Vagina (tissue), 2 donors: Measurements from ENCODE around the gene AQP10. TPM values are rescaled to one million over a fixed set of nuclear protein-coding genes. Genes with fewer than 3 reads are reported as not detected.

Experiments
- DNase-seq, 2 donors: peaks; one replicate each; pipeline ENCODE4 v3.0.0-alpha.2; 2017; ENCODE audit errors: extremely low spot score in 2 of 2
- H3K27ac ChIP-seq: fragments of 200-600 bp; sonication (generic); one replicate; pipeline ENCODE4 v1.5.1; 2019
- H3K27me3 ChIP-seq: fragments of 200-600 bp; sonication (generic); one replicate; pipeline ENCODE4 v1.5.1; 2019
- H3K36me3 ChIP-seq, 2 donors: fragments of 200-600 bp; sonication (generic); one replicate each; pipeline ENCODE4 v1.5.1; 2017 to 2019
- H3K4me1 ChIP-seq: fragments of 200-600 bp; sonication (generic); one replicate; pipeline ENCODE4 v1.5.1; 2019
- H3K4me3 ChIP-seq, 2 donors: fragments of 200-600 bp; sonication (generic); 1 replicate in 1 of 2; 2 replicates in 1 of 2; pipeline ENCODE4 v1.5.1; 2016 to 2019
- H3K9me3 ChIP-seq: fragments of 200-600 bp; sonication (generic); one replicate; pipeline ENCODE4 v1.5.1; 2019
- POLR2A ChIP-seq, 2 donors: fragments of 450-650 bp; IDR thresholded peaks; one replicate each; pipeline ENCODE4 v1.6.1; 2017; ENCODE audit warnings: antibody characterized with exemption in 2 of 2, mild to moderate bottlenecking in 2 of 2, moderate library complexity in 2 of 2
- POLR2AphosphoS5 ChIP-seq, 2 donors: sonication (generic); formaldehyde crosslinking; IDR thresholded peaks; one replicate each; pipeline ENCODE4 v1.9.0; 2017; ENCODE audit warnings: antibody characterized with exemption in 2 of 2, mild to moderate bottlenecking in 2 of 2, low read depth in 1 of 2; ENCODE audit not compliant: insufficient read depth in 1 of 2
- intact Hi-C: fragments of 100-400 bp; cut with DNase I; formaldehyde crosslinking; loops from one replicate; pipeline ENCODE4 v1.15.1; 2023
- total RNA-seq: library from RNA; depleted of rRNA; stranded (reverse); fragments of >200 nt; gene quantifications from one replicate; pipeline ENCODE4 v1.2.3, GENCODE V29; 2016
- TF ChIP-seq, protein P1 (sequence below), 3 experiments: fragments of 450-650 bp in 2 of 3; fragments of 200-600 bp in 1 of 3; sonication (generic) in 1 of 3; IDR thresholded peaks; one replicate each; pipeline ENCODE4 v1.5.1; 2017 to 2019; ENCODE audit warnings: antibody characterized with exemption in 3 of 3, mild to moderate bottlenecking in 2 of 3, moderate library complexity in 2 of 3

Gene AQP10
- total RNA-seq, 1 donor from 2014 or later = not detected

DNA sequence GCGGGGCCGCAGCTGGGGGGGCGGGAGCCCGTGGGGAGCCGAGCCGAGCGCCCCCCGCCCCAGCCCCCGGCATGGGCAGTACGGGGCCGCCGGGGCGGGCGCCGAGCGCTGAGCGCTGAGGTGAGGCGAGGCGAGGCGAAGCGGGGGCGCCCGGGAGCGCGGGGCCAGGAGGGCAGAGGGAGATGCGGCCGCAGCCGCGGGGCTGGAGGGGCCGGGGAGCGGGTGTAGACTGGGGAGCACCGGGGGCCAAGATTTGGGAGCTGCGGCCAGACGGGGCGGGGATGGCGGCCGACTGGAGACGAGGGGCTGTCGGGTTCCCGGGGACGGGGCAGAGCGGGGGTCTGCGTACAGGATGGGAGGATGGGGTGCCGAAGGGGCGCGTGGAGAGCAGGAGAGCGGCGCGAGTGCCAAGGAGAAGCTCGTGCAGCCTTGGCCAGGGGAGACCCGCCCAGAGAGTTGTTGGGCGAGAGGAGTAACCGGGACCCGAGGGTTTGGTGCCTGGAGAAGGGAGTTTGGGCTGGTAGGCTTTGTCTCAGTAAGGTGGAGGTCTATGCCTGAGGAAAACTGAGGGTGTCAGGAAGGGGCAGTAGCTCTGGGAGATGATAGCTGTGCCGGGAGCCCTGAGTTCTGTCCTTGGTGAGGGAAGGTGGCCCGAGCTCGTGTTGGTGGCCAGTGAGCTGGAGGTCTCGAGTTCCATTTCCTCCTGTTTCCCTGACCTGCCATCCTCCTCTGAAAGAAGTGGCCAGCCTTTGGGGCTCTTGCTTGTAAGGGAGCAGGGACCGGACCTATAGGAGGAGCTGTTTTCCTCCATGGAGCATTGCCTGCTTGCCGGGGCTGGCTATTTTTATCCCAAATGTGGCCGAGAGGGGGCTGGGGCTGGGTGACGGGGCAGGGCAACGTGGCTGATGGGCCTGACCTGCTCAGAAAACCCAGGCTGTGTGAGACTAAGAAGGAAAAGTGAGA lies 5.0 kb downstream of the AQP10 start:
- no peak for DNase-seq
- H3K9me3 ChIP-seq = no peaks in the 10 kb centered on the region
- H3K4me3 ChIP-seq = peak overlapping the region; percentile 64 to 81
- peaks cover 0 to 4% of the 10 kb centered on the region in 2 donors for H3K36me3 ChIP-seq
- intact Hi-C loops = loop anchor here (5.0 kb wide), 2 partner anchors 81 to 676 kb away; partner anchors contain the start of genes IL6R and ZBTB7B
- no peaks in the 10 kb centered on the region for H3K27me3 ChIP-seq
- TF ChIP-seq POLR2AphosphoS5 (IDR thresholded peaks at IDR 0.05; ENCODE audit: insufficient read depth in 1 of 2, low read depth in 1 of 2) = peak in 1 of 2 donors; percentile 60
- peak in 1 of 2 donors; percentile 72 for TF ChIP-seq POLR2A (IDR thresholded peaks at IDR 0.05)
- TF ChIP-seq, protein P1, sequence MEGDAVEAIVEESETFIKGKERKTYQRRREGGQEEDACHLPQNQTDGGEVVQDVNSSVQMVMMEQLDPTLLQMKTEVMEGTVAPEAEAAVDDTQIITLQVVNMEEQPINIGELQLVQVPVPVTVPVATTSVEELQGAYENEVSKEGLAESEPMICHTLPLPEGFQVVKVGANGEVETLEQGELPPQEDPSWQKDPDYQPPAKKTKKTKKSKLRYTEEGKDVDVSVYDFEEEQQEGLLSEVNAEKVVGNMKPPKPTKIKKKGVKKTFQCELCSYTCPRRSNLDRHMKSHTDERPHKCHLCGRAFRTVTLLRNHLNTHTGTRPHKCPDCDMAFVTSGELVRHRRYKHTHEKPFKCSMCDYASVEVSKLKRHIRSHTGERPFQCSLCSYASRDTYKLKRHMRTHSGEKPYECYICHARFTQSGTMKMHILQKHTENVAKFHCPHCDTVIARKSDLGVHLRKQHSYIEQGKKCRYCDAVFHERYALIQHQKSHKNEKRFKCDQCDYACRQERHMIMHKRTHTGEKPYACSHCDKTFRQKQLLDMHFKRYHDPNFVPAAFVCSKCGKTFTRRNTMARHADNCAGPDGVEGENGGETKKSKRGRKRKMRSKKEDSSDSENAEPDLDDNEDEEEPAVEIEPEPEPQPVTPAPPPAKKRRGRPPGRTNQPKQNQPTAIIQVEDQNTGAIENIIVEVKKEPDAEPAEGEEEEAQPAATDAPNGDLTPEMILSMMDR (IDR thresholded peaks at IDR 0.05) = peak; percentile 4 to 51 (median 41)
- peak overlapping the region; percentile 98 for H3K27ac ChIP-seq
- peaks cover 45% of the 10 kb centered on the region for H3K4me1 ChIP-seq

DNA sequence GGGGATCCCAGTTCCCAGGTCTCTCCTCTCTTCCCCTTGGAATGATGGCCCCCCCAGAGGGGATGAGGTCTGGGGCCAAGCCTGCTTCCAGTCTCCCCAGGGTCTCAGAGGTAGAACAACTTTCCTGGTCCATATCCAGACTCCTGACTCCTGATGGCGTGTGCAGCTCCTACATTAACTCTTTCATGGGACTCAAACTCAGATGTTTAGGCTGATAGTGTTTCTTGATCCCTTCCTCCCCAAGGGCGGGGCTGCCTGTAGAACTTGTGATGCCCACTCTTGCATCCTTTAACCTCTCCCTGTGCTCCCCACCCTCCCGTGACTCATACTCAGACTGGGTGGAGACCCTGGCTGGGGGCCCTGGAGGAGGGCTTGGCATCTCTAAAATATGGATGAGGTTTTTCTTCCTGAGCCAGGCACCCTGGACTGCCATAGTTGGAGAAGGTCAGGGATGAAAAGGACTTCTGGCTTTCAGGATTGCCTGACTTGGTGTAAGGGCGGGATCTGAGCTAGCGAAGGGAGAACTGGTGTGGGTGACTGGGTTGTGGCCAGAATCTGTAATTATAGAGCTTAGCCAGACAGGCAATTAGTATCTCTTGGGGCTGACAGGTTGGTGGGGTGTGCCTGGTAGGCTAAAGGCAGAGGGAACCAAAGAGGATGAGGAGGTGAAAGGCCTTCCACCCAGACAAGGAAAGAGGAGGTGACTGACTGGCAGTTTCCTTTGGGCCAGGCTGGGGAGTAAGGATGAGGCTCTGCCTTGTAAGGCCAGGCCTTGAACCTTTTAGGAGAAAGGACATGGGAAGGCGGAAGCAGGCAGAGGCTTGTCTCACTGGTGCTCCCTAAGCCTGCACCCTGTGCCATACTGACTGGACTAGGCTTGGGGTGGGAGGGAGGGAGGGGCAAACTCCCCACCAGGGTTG lies 5.9 kb downstream of the AQP10 start:
- intact Hi-C loops = loop anchor here (5.0 kb wide), 2 partner anchors 80 to 675 kb away; partner anchors contain the start of genes IL6R and ZBTB7B
- Histone ChIP-seq H3K9me3 (no peaks in the 10 kb centered on the region), H3K4me1 (peaks cover 45% of the 10 kb centered on the region), H3K36me3 (peaks cover 0 to 14% of the 10 kb centered on the region in 2 donors), H3K4me3 (peak overlapping the region; percentile 64 to 81), H3K27ac (peak overlapping the region; percentile 98), H3K27me3 (no peaks in the 10 kb centered on the region)
- peak; percentile 51 to 53 for TF ChIP-seq POLR2AphosphoS5 (IDR thresholded peaks at IDR 0.05; ENCODE audit: insufficient read depth in 1 of 2, low read depth in 1 of 2)
- TF ChIP-seq, protein P1 (IDR thresholded peaks at IDR 0.05) = no peak
- TF ChIP-seq POLR2A (IDR thresholded peaks at IDR 0.05) = peak in 1 of 2 donors; percentile 36
- DNase-seq = peak in 1 of 2 donors; percentile 95

DNA sequence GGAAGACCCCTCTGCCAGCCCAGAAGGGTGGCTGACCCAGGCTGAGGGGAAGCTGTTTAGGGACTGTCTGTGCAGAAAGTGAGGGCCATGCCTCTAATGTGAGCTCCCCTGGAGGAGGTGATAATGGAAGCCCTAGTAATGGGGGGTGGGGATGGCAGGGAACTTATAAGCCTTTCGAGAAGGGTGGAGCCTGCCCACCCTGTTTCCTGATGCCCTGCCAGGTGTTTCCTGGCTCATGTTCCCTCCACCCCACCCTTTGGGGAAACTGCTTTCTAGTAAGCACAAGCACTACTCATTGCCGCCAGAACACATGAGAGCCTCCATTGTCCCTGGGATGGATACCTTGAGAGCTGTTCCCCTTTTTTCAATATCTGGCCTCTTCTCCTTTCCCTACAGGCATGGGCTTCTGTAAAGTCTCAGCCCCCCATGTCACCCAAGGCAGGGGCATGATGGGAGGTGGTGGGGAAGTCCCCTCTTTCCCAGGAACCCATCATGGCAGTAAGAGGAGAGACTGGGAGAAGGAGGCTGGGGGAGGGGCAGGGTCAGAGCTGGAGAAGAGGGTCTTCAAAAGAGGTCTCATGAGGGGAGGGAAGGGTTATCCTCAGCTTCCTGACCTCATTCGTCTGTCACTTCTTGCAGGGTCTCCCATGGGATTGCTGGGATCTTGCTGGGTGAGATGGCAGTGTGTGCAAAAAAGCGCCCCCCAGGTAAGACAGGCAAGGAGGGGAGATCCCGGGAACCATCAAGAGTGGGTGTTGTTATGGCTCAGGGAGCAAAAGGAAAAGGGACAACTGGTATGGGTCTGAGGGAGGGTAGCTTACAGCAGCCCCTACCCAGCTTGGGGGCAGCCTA lies 6.8 kb downstream of the AQP10 start:
- H3K4me1 ChIP-seq = peaks cover 45% of the 10 kb centered on the region
- peaks cover 0 to 23% of the 10 kb centered on the region in 2 donors for H3K36me3 ChIP-seq
- intact Hi-C loops = loop anchor here (5.0 kb wide), 2 partner anchors 80 to 675 kb away; partner anchors contain the start of genes IL6R and ZBTB7B
- H3K9me3 ChIP-seq = no peaks in the 10 kb centered on the region
- TF ChIP-seq, protein P1 (IDR thresholded peaks at IDR 0.05) = no peak
- TF ChIP-seq POLR2AphosphoS5 (IDR thresholded peaks at IDR 0.05; ENCODE audit: insufficient read depth in 1 of 2, low read depth in 1 of 2) (no peak), POLR2A (IDR thresholded peaks at IDR 0.05) (no peak)
- peak overlapping the region; percentile 98 for H3K27ac ChIP-seq
- H3K4me3 ChIP-seq = peak overlapping the region; percentile 64 to 81
- H3K27me3 ChIP-seq = no peaks in the 10 kb centered on the region
- no peak for DNase-seq
